ENCODE measurements around the gene RGS11. TPM values are rescaled to one million over a fixed set of nuclear protein-coding genes. Genes with fewer than 3 reads are reported as not detected.

RGS11 gene
- total and polyA plus RNA-seq, 2 experiments from 2014 or later = 0.74 to 1.8 TPM

- Histone ChIP-seq H3K79me2 (replicated peaks; ENCODE audit: insufficient read depth) (peaks cover 97% of the 10 kb centered on the region), H4K20me1 (replicated peaks; ENCODE audit: insufficient read depth) (peaks cover 29% of the 10 kb centered on the region), H3K36me3 (ENCODE audit: insufficient read depth) (no peaks in the 10 kb centered on the region), H3K27ac (ENCODE audit: low read depth) (0 out of 2 replicates have a peak overlapping the region, but pooled peaks have one; percentile 55), H3K4me2 (no peak overlapping the region; the same call in 1 of the 2 replicates), H3K27me3 (ENCODE audit: insufficient read depth) (no peaks in the 10 kb centered on the region), H2AFZ (no peak overlapping the region), H3K4me1 (ENCODE audit: insufficient read depth) (peaks cover 4% of the 10 kb centered on the region; the same call in 1 of the 2 replicates), H3K4me3 (no peak overlapping the region), H3F3A (replicated peaks; ENCODE audit: low read depth) (peaks cover 3% of the 10 kb centered on the region; the same call in 1 of the 2 replicates), H3K9me2 (ENCODE audit: insufficient read depth) (no peaks in the 10 kb centered on the region)
- TF ChIP-seq STAT1 (IDR thresholded peaks at IDR 0.05; ENCODE audit: unreplicated experiment) (no peak), EZH2 (IDR thresholded peaks at IDR 0.05; ENCODE audit: low read depth, unreplicated experiment) (no peak), REST (IDR thresholded peaks at IDR 0.05; ENCODE audit: unreplicated experiment) (no peak), CTCF (conservative IDR thresholded peaks at IDR 0.05; ENCODE audit: low read depth in 2 of 2) (no peak), POLR2AphosphoS5 (IDR thresholded peaks at IDR 0.05; ENCODE audit: low read depth) (no peak), ETS1 (IDR thresholded peaks at IDR 0.05) (no peak), ZNF114 (CRISPR knock-in tag; IDR thresholded peaks at IDR 0.05) (no peak), NANOG (IDR thresholded peaks at IDR 0.05; ENCODE audit: borderline replicate concordance) (no peak), CREB1 (CRISPR knock-in tag; IDR thresholded peaks at IDR 0.05; ENCODE audit: low read depth) (no peak), ZNF331 (CRISPR knock-in tag; IDR thresholded peaks at IDR 0.05; ENCODE audit: low read depth) (no peak), EZH2phosphoT487 (IDR thresholded peaks at IDR 0.05; ENCODE audit: unreplicated experiment) (no peak), JUNB (IDR thresholded peaks at IDR 0.05; ENCODE audit: unreplicated experiment) (no peak), ZNF462 (CRISPR knock-in tag; IDR thresholded peaks at IDR 0.05) (no peak)
- no peaks in the 10 kb centered on the region for H3K9me3 Mint-ChIP-seq
- H3K36me3 Mint-ChIP-seq (ENCODE audit: low read depth) = peaks cover 3% of the 10 kb centered on the region; the same call in 1 of the 3 replicates
- no peak overlapping the region for H3K27ac Mint-ChIP-seq
- peaks cover 5% of the 10 kb centered on the region for H3K27me3 Mint-ChIP-seq (ENCODE audit: insufficient read depth, low read depth, poor library complexity)
- DNase-seq (ENCODE audit: low spot score) (peak; percentile 70), ATAC-seq (peak; percentile 71)
- H3K4me1 Mint-ChIP-seq = peaks cover 23% of the 10 kb centered on the region
- H3K4me3 Mint-ChIP-seq = no peak overlapping the region; the same call in 2 of the 3 replicates
Measured at GRCh38 chr16:324451-325334, 48.9 kb upstream of the RGS11 start.
